Endothelial cell of umbilical vein (primary cell): Measurements from ENCODE around the gene TSC22D1. TPM values are rescaled to one million over a fixed set of nuclear protein-coding genes. Genes with fewer than 3 reads are reported as not detected.

Experiments
- BruUV-seq: library from RNA; stranded (reverse); fragments of 400-500 nt; replicated peaks from 2 replicates; lab custom pipeline; 2021; lab: Mats Ljungman, UMichigan
- CTCF ChIA-PET: fragments of 300-600, 350-600 bp; sonication (Branson Sonifier 250); formaldehyde crosslinking; loops from one replicate; lab custom pipeline; 2021; ENCODE audit warnings: antibody characterized with exemption, inconsistent platforms; lab: Charles Lee
- POLR2A ChIA-PET: fragments of 300-600, 350-600 bp; sonication (Branson Sonifier 250); formaldehyde crosslinking; loops from one replicate; lab custom pipeline; 2021; ENCODE audit warnings: antibody characterized with exemption, inconsistent platforms; lab: Charles Lee
- DNase-seq: peaks from one replicate; pipeline ENCODE4 v3.0.0-alpha.2; 2011; ENCODE audit warnings: low read depth, low spot score
- FAIRE-seq: peaks from 2 replicates; lab custom pipeline; 2011; peaks lifted over from hg19 to GRCh38; lab: Jason Lieb, UNC
- H2AFZ ChIP-seq: 2 replicates; pipeline ENCODE4 v1.6.0; 2012; ENCODE audit warnings: low read depth, low read length, control low read depth, inconsistent platforms
- H3K27ac ChIP-seq: 2 replicates; pipeline ENCODE4 v1.5.1; 2011; ENCODE audit warnings: low read depth, mild to moderate bottlenecking, control low read depth, low read length, moderate library complexity; ENCODE audit not compliant: insufficient read depth
- H3K27me3 ChIP-seq, 2 experiments: 2 replicates each; pipeline versions ENCODE4 v1.6.0 to v1.6.1; 2011; ENCODE audit warnings: low read length in 2 of 2, mixed read lengths in 1 of 2; ENCODE audit not compliant: control insufficient read depth in 2 of 2, insufficient read depth in 2 of 2
- H3K36me3 ChIP-seq, 2 experiments: 2 replicates in 1 of 2; 3 replicates in 1 of 2; pipeline ENCODE4 v1.5.1; 2011; ENCODE audit warnings: low read length in 2 of 2, mild to moderate bottlenecking in 1 of 2, moderate library complexity in 1 of 2; ENCODE audit not compliant: control insufficient read depth in 2 of 2, insufficient read depth in 2 of 2; ENCODE audit errors: extremely low read depth in 1 of 2
- H3K4me1 ChIP-seq: 3 replicates; pipeline ENCODE4 v1.5.1; 2011; ENCODE audit warnings: mild to moderate bottlenecking, low read length; ENCODE audit not compliant: control insufficient read depth, insufficient read depth; ENCODE audit errors: extremely low read depth
- H3K4me2 ChIP-seq: 2 replicates; pipeline ENCODE4 v1.6.1; 2011; ENCODE audit warnings: low read length, control low read depth, mixed read lengths; ENCODE audit not compliant: insufficient read depth
- H3K4me3 ChIP-seq, 3 experiments: fragments of 200-600 bp in 1 of 3; sonication (generic), shearing (Covaris generic) in 1 of 3; replicated peaks in 1 of 3; 2 replicates each; pipeline ENCODE4 v1.5.1; 2011 to 2016; ENCODE audit warnings: control low read depth in 3 of 3, low read length in 3 of 3, mild to moderate bottlenecking in 2 of 3, inconsistent platforms in 1 of 3, low read depth in 1 of 3, moderate library complexity in 1 of 3; ENCODE audit not compliant: insufficient read depth in 1 of 3
- H3K79me2 ChIP-seq: 2 replicates; pipeline ENCODE4 v1.6.0; 2012; ENCODE audit warnings: low read length, inconsistent platforms; ENCODE audit not compliant: control insufficient read depth, insufficient read depth
- H3K9ac ChIP-seq: replicated peaks from 2 replicates; pipeline ENCODE3; 2011; ENCODE audit warnings: low read length, control low read depth; ENCODE audit not compliant: insufficient read depth; ENCODE audit errors: extremely low read depth
- H3K9me1 ChIP-seq: replicated peaks from 3 replicates; pipeline ENCODE4 v1.6.0; 2011; ENCODE audit warnings: mild to moderate bottlenecking, low read length; ENCODE audit not compliant: control insufficient read depth, insufficient read depth; ENCODE audit errors: extremely low read depth
- H3K9me3 ChIP-seq: replicated peaks from 2 replicates; pipeline ENCODE4 v1.5.1; 2012; ENCODE audit warnings: low read length, inconsistent platforms; ENCODE audit not compliant: control insufficient read depth, insufficient read depth
- H4K20me1 ChIP-seq: replicated peaks from 2 replicates; pipeline ENCODE3; 2011; ENCODE audit warnings: mild to moderate bottlenecking, low read length; ENCODE audit not compliant: control insufficient read depth, insufficient read depth; ENCODE audit errors: extremely low read depth
- GATA2 ChIP-seq: IDR thresholded peaks from 2 replicates; pipeline ENCODE4 v1.7.0; 2011; ENCODE audit warnings: low read depth, mild to moderate bottlenecking, moderate library complexity, mixed read lengths, low read length; ENCODE audit not compliant: insufficient read length, insufficient read depth
- MYC ChIP-seq: IDR thresholded peaks from one replicate; pipeline ENCODE4 v1.6.1; 2011; ENCODE audit warnings: mild to moderate bottlenecking, low read depth, low read length
- POLR2A ChIP-seq: IDR thresholded peaks from 2 replicates; pipeline ENCODE4 v1.6.1; 2012; ENCODE audit warnings: low read depth, mild to moderate bottlenecking, control low read depth, low read length
- dilution Hi-C: fragments of 300-500 bp; cut with MboI; formaldehyde crosslinking; loops from one replicate; pipeline ENCODE4 v1.15.0; 2019; ENCODE audit warnings: low sequenced_read_pairs; ENCODE audit not compliant: extremely low pct_ligation_motif_present
- intact Hi-C: fragments of 100-400 bp; cut with micrococcal nuclease; formaldehyde crosslinking; loops from one replicate; pipeline ENCODE4 v1.10.0; 2022
- polyA plus RNA-seq, 4 experiments: library from polyadenylated mRNA; depleted of rRNA in 3 of 4; stranded (reverse) in 3 of 4; unstranded in 1 of 4; fragments of >200 nt; gene quantifications; 2 replicates each; pipeline versions ENCODE4 v1.2.1 to v1.2.3, GENCODE V29; 2011 to 2012; ENCODE audit warnings: missing spikeins in 1 of 4
- total RNA-seq: library from RNA; stranded (reverse); gene quantifications from 2 replicates; pipeline ENCODE4 v1.2.3, GENCODE V29; 2021

Gene TSC22D1
- total and polyA plus RNA-seq, 2 donors (not counting 3 experiments of a cell fraction or from before 2014, with no cell fraction given), result 47.7 to 51.8 TPM

DNA sequence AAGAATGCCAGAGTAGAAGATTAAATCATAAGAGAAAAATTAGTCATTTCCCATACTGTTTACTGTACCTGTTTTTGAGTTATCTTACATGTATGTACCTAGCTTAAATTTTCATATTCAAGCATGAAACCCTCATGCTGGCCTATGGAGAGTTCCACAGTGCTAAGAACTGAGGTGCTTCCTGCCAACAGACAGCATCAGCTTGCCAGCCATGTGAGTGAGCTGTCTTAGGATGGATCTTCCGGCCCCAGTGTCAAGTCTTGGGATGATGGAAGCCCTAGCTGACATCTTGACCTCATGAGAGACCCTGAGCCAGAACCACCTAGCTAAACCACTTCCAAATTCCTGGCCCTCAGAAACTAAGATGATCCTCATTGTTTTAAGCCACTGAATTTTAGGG, 112.4 kb downstream of the TSC22D1 start:
- intact Hi-C loops, result no loop called here
- no peak for DNase-seq
- H3K27ac ChIP-seq, result no peak overlapping the region
- no peak overlapping the region for H3K4me3 ChIP-seq
- no peak overlapping the region for H3K4me2 ChIP-seq
- TF ChIP-seq GATA2, result no peak
- dilution Hi-C loops, result loop anchor here (25.0 kb wide), 1 partner anchor 551 kb away; no protein-coding TSS in a partner anchor
- ChIA-PET CTCF (interaction anchor here (0.9 to 1.1 kb wide), 2 partner anchors 7 to 8 kb away, joined by 3 read pairs; no protein-coding TSS in a partner anchor), POLR2A (no interaction called here)
- no peaks in the 10 kb centered on the region for H3K79me2 ChIP-seq
- no peaks in the 10 kb centered on the region for H3K9me3 ChIP-seq
- no TSS peak for BruUV-seq
- H3K9me1 ChIP-seq, result no peaks in the 10 kb centered on the region
- FAIRE-seq, result no peak
- H3K36me3 ChIP-seq, result no peaks in the 10 kb centered on the region
- no peaks in the 10 kb centered on the region for H3K4me1 ChIP-seq
- no peaks in the 10 kb centered on the region for H4K20me1 ChIP-seq
- no peak overlapping the region for H3K9ac ChIP-seq
- no peaks in the 10 kb centered on the region for H3K27me3 ChIP-seq
- no peak overlapping the region for H2AFZ ChIP-seq

DNA sequence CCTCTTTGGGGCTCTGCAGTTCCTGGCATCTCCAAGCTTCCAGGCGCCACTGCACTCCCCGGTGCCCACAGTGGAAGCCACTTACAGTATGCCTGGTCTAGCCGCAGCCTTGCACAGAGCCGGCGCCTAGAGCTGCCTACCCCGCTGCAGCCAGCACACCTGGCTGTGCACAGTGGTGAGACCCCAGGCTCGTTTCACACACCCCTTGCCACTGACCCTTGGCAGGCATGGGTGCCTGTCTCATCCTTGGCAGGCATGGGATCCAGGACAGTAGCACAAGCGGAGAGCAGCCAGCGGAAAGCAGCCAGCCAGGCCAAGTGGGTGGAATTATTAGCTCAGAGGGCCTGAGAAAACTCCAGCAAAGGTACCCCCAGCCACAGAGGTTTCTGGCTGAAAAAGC, 116.5 kb downstream of the TSC22D1 start:
- ChIA-PET CTCF (interaction anchor here (1.1 to 2.0 kb wide), 5 partner anchors 10 to 554 kb away, joined by 3 to 7 read pairs (median 3); no protein-coding TSS in a partner anchor), POLR2A (no interaction called here)
- Histone ChIP-seq H3K36me3 (no peaks in the 10 kb centered on the region), H3K27me3 (no peaks in the 10 kb centered on the region), H3K27ac (no peak overlapping the region), H4K20me1 (no peaks in the 10 kb centered on the region), H3K4me3 (no peak overlapping the region), H3K4me2 (no peak overlapping the region), H3K9me1 (no peaks in the 10 kb centered on the region), H3K9ac (no peak overlapping the region), H2AFZ (no peak overlapping the region), H3K9me3 (no peaks in the 10 kb centered on the region), H3K79me2 (no peaks in the 10 kb centered on the region), H3K4me1 (no peaks in the 10 kb centered on the region)
- FAIRE-seq (no peak), DNase-seq (no peak)
- BruUV-seq, result no TSS peak
- dilution Hi-C loops, result loop anchor here (25.0 kb wide), 1 partner anchor 547 kb away; no protein-coding TSS in a partner anchor
- no peak for TF ChIP-seq GATA2
- no peak for TF ChIP-seq MYC
- TF ChIP-seq POLR2A, result no peak
- intact Hi-C loops, result no loop called here
